ENCODE data around the gene AHNAK2.
"Not testable (repeated sequence)": the region's sequence is repeated elsewhere in the genome, so short reads cannot be mapped to it uniquely, and the experiment has no call there.

Gene AHNAK2

GRCh38 chr14:104955396-104955770, 22.8 kb downstream of the AHNAK2 start:
- no peak overlapping the region for H3K4me3 ChIP-seq (ENCODE audit: low read length)
- no peak for DNase-seq (ENCODE audit: low read depth)
- TF ChIP-seq, protein P1, sequence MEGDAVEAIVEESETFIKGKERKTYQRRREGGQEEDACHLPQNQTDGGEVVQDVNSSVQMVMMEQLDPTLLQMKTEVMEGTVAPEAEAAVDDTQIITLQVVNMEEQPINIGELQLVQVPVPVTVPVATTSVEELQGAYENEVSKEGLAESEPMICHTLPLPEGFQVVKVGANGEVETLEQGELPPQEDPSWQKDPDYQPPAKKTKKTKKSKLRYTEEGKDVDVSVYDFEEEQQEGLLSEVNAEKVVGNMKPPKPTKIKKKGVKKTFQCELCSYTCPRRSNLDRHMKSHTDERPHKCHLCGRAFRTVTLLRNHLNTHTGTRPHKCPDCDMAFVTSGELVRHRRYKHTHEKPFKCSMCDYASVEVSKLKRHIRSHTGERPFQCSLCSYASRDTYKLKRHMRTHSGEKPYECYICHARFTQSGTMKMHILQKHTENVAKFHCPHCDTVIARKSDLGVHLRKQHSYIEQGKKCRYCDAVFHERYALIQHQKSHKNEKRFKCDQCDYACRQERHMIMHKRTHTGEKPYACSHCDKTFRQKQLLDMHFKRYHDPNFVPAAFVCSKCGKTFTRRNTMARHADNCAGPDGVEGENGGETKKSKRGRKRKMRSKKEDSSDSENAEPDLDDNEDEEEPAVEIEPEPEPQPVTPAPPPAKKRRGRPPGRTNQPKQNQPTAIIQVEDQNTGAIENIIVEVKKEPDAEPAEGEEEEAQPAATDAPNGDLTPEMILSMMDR (conservative IDR thresholded peaks at IDR 0.05; ENCODE audit: low read depth, low read length), result no peak

DNA sequence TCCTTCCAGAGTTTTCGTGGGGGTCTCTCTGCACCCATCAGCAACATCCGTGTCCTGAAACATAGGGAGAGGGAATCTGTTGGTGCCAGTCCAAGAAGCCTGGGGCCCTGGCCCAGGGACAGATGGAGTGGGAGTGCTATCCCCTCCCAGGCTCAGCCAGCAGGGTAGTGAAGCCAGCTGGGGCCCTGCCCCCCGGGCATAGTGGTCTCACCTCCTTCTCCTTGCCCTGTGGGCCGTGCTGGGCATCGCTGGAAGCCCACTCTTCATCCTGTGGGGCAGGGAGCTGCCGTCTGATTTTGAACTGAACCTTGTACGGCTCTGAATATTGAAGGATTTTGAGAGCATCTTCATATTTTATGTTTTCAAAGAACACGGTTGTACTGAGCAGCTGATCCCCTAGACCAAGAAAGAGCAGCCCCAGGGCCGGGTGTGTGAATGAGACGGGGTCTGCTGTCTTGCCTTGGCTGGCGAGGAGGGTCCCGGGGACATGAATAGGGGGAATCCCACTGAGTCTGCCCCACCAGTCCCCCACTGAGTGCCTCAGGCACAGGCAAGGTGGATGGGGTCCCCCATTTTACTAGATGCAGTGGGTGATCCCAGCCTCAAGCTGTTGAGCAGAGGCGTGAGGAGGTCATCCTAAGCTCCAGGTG, 23.3 kb downstream of the AHNAK2 start:
- H3K4me3 ChIP-seq (ENCODE audit: low read length), result no peak overlapping the region
- no peak for DNase-seq (ENCODE audit: low read depth)
- TF ChIP-seq, protein P1 (conservative IDR thresholded peaks at IDR 0.05; ENCODE audit: low read depth, low read length), result no peak

- TF ChIP-seq, protein P1 (conservative IDR thresholded peaks at IDR 0.05; ENCODE audit: low read depth, low read length), result no peak
- H3K4me3 ChIP-seq (ENCODE audit: low read length), result no peak overlapping the region
- no peak for DNase-seq (ENCODE audit: low read depth)
These were observed 24.1 kb downstream of the AHNAK2 start for GRCh38 chr14:104953896-104954656.

GRCh38 chr14:104953097-104953496, 25.1 kb downstream of the AHNAK2 start:
- TF ChIP-seq, protein P1 (conservative IDR thresholded peaks at IDR 0.05; ENCODE audit: low read depth, low read length), result no peak
- no peak overlapping the region for H3K4me3 ChIP-seq (ENCODE audit: low read length)

GRCh38 chr14:104951863-104952657, 26.1 kb downstream of the AHNAK2 start:
- not testable (repeated sequence) for DNase-seq (ENCODE audit: low read depth)

More at GRCh38 chr14:104953097-104953496, 25.1 kb downstream of the AHNAK2 start:
- DNase-seq (ENCODE audit: low read depth), result no peak

DNA sequence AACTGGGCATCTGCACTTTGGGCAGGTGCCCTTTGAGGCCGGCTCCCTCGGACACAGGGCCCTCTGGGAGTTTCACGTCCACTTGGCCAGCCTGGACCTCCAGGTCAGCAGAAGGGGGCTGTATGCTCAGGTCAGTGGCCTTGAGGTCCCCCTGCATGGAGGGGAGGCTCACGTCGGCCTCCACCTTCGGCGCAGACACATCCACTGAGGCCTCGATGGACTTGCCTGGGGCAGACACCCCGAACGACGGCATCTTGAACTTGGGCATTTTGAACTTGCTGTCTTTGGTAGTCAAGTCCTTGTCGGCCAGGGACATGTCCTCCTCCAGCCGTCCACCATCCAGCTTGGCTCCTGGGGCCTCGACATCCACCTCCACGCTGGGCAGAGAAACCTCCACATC, 27.5 kb downstream of the AHNAK2 start:
- not testable (repeated sequence) for H3K4me3 ChIP-seq (ENCODE audit: low read length)

More at GRCh38 chr14:104951863-104952657, 26.1 kb downstream of the AHNAK2 start:
- not testable (repeated sequence) for H3K4me3 ChIP-seq (ENCODE audit: low read length)

DNA sequence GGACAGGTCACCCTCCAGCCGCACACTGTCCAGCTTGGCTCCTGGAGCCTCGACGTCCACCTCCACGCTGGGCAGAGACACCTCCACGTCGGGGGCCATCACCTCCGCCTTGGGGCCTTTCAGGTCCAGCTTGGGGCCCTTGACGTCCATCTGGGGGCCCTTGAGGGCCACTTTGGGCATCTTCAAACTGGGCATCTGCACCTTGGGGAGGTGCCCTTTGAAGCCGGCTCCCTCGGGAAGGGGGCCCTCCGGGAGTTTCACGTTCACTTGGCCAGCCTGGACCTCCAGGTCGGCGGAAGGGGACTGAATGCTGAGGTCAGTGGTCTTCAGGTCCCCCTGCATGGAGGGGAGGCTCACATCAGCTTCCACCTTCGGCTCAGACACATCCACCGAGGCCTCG, 28.2 kb downstream of the AHNAK2 start:
- DNase-seq (ENCODE audit: low read depth), result no peak
- H3K4me3 ChIP-seq (ENCODE audit: low read length), result no peak overlapping the region
- TF ChIP-seq, protein P1 (conservative IDR thresholded peaks at IDR 0.05; ENCODE audit: low read depth, low read length), result no peak

More for the DNA sequence above, 27.5 kb downstream of the AHNAK2 start:
- DNase-seq (ENCODE audit: low read depth), result not testable (repeated sequence)

- DNase-seq (ENCODE audit: low read depth); H3K4me3 ChIP-seq (ENCODE audit: low read length): not testable (repeated sequence)
These were observed 28.7 kb downstream of the AHNAK2 start for GRCh38 chr14:104949406-104949955.
